K562 treated with DMSO at 1 percent for 4 hours (cell line): ENCODE results near the gene LMNB1. TPM values are rescaled to one million over a fixed set of nuclear protein-coding genes. Genes with fewer than 3 reads are reported as not detected.

Source experiments
- total RNA-seq: library from RNA; unstranded; fragments of 300-600 nt; gene quantifications from 2 replicates; pipeline ENCODE4 v1.2.3, GENCODE V29; 2022; ENCODE audit not compliant: insufficient read depth

LMNB1 gene, protein sequence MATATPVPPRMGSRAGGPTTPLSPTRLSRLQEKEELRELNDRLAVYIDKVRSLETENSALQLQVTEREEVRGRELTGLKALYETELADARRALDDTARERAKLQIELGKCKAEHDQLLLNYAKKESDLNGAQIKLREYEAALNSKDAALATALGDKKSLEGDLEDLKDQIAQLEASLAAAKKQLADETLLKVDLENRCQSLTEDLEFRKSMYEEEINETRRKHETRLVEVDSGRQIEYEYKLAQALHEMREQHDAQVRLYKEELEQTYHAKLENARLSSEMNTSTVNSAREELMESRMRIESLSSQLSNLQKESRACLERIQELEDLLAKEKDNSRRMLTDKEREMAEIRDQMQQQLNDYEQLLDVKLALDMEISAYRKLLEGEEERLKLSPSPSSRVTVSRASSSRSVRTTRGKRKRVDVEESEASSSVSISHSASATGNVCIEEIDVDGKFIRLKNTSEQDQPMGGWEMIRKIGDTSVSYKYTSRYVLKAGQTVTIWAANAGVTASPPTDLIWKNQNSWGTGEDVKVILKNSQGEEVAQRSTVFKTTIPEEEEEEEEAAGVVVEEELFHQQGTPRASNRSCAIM
- 57.3 and 66.8 TPM in 2 replicates for total RNA-seq

DNA sequence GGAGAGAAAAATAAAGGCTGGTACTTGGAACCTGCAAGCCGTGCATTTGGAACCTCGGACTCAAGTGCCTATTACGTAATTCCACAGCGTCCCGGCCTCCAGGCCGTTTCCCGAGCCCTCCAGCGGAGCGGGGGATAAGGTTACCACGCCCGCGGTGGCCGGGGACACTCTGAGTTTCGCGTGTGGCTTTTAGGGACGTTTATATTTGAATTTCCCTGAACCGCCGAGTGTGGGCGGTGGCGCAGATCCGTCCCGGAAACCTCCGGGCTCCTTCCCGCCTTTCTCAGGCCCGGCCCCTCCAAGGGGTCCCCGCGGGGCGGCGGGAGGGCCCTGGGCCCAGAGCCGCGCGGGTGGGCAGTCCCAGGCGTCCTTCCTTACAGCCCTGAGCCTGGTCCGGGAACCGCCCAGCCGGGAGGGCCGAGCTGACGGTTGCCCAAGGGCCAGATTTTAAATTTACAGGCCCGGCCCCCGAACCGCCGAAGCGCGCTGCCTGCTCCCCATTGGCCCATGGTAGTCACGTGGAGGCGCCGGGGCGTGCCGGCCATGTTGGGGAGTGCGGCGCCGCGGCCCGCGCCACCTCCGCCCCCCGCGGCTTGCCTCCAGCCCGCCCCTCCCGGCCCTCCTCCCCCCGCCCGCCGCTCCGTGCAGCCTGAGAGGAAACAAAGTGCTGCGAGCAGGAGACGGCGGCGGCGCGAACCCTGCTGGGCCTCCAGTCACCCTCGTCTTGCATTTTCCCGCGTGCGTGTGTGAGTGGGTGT is at the start of gene LMNB1:
TSS of gene LMNB1 (plus strand) at position 638 of the 758 bp plus-strand sequence. CDS start 373 bp downstream, outside the sequence.

Other genes with a start within 250 kb of the LMNB1 start
- not detected in 2 replicates for gene ALDH7A1, start 181.9 kb upstream of the LMNB1 start, total RNA-seq
- gene PHAX, start 176.2 kb upstream of the LMNB1 start, total RNA-seq, result 7.0 and 13.5 TPM in 2 replicates